ENCODE results near the gene EBLN2. TPM values are rescaled to one million over a fixed set of nuclear protein-coding genes. Genes with fewer than 3 reads are reported as not detected.
A peak's percentile ranks its signal among the peaks of the same experiment; 100 is the strongest.

Gene EBLN2
- total and polyA plus RNA-seq, 9 of the 15 experiments (the other 6 are each of a cell fraction or from before 2014, with no cell fraction given) = 0.39 to 4.6 (median 2.2) TPM

- WGBS (ENCODE audit: insufficient coverage, low coverage, missing lambda C conversion rate) = 2% methylated on average over 4 of the region's 4 CpGs
- peak in 2 of 4 experiments; percentile 12 to 68 for DNase-seq (ENCODE audit: extremely low read depth in 1 of 4, low spot score in 3 of 4)
- H4K20me1 ChIP-seq (replicated peaks; ENCODE audit: control insufficient read depth, insufficient read depth, low read length) = no peaks in the 10 kb centered on the region
- ChIA-PET POLR2A (interaction anchor here (0.7 to 1.6 kb wide), 2 partner anchors 17 to 222 kb away, joined by 3 read pairs; no protein-coding TSS in a partner anchor), CTCF (ENCODE audit: low intra/inter-chr PET ratio) (no interaction called here)
- BruUV-seq (replicated peaks) = no TSS peak
- H3K4me3 ChIP-seq = no peak overlapping the region
- H3K27ac ChIP-seq (ENCODE audit: extremely low read depth, low read depth, low read length) = peak overlapping the region; percentile 66
- peaks cover 4% of the 10 kb centered on the region; the same call in 2 of the 3 replicates for H3K36me3 ChIP-seq (ENCODE audit: control insufficient read depth, insufficient read depth, low read length)
- H3K9me3 ChIP-seq (replicated peaks; ENCODE audit: control insufficient read depth, insufficient read depth, low read depth, low read length) = no peaks in the 10 kb centered on the region
- peaks cover 4 to 12% of the 10 kb centered on the region in 2 experiments; a peak in 4 of 5 replicates for H3K4me1 ChIP-seq (replicated peaks in 1 of 2; ENCODE audit: control insufficient read depth in 2 of 2, insufficient read depth in 2 of 2, low read length in 2 of 2)
- no peaks in the 10 kb centered on the region for H3K79me2 ChIP-seq (ENCODE audit: control insufficient read depth, insufficient read depth, low read length)
- H3K4me2 ChIP-seq (ENCODE audit: insufficient read depth, low read length) = no peak overlapping the region
- intact Hi-C loops (cut with micrococcal nuclease) = loop anchor here (5.0 to 10.0 kb wide), 2 partner anchors 136 to 228 kb away; partner anchors contain the start of gene SHQ1
- in situ Hi-C loops (cut with MboI) = loop anchor here (10.0 kb wide), 1 partner anchor 138 kb away; no protein-coding TSS in a partner anchor
- H2AFZ ChIP-seq (ENCODE audit: low read depth, low read length) = no peak overlapping the region
- H3K27me3 ChIP-seq (ENCODE audit: control insufficient read depth in 2 of 2, insufficient read depth in 2 of 2, low read length in 2 of 2) = no peaks in the 10 kb centered on the region
- H3K9me1 ChIP-seq (ENCODE audit: control insufficient read depth, insufficient read depth, low read length) = no peaks in the 10 kb centered on the region
- peak; percentile 78 for FAIRE-seq
- peak; percentile 69 for ATAC-seq
- no peak overlapping the region for H3K9ac ChIP-seq (ENCODE audit: insufficient read depth in 1 of 2, low read depth in 2 of 2, low read length in 2 of 2)
- TF ChIP-seq BCOR (IDR thresholded peaks at IDR 0.05) = 0 out of 2 replicates have a peak, but pooled peaks have one; percentile 28
- TF ChIP-seq BRD4 (IDR thresholded peaks at IDR 0.05) = no peak
- no peak for TF ChIP-seq ZHX1 (conservative IDR thresholded peaks at IDR 0.05; ENCODE audit: low read length)
- TF ChIP-seq, protein P1, sequence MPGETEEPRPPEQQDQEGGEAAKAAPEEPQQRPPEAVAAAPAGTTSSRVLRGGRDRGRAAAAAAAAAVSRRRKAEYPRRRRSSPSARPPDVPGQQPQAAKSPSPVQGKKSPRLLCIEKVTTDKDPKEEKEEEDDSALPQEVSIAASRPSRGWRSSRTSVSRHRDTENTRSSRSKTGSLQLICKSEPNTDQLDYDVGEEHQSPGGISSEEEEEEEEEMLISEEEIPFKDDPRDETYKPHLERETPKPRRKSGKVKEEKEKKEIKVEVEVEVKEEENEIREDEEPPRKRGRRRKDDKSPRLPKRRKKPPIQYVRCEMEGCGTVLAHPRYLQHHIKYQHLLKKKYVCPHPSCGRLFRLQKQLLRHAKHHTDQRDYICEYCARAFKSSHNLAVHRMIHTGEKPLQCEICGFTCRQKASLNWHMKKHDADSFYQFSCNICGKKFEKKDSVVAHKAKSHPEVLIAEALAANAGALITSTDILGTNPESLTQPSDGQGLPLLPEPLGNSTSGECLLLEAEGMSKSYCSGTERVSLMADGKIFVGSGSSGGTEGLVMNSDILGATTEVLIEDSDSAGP (CRISPR knock-in tag; IDR thresholded peaks at IDR 0.05) = no peak
- TF ChIP-seq CHD7 (IDR thresholded peaks at IDR 0.05; ENCODE audit: low read depth, low read length) = no peak
These were observed 11.7 kb downstream of the EBLN2 start for GRCh38 chr3:73073091-73073707.

Data from K562 (cell line).